ENCODE data around the gene COL8A2. TPM values are rescaled to one million over a fixed set of nuclear protein-coding genes. Genes with fewer than 3 reads are reported as not detected.

The COL8A2 gene
- total and polyA plus RNA-seq, 3 experiments from 2014 or later, result 0.07 to 0.18 TPM; not detected in 1

- H3K4me1 Mint-ChIP-seq, result peaks cover 0 to 14% (median 4%) of the 10 kb centered on the region in 3 donors
- Histone ChIP-seq H3K27ac (ENCODE audit: low read depth, low read length) (no peak overlapping the region), H3K27me3 (ENCODE audit: insufficient read depth, low read length, poor library complexity, severe bottlenecking) (no peaks in the 10 kb centered on the region), H3K36me3 (ENCODE audit: insufficient read depth, low read length) (peaks cover 41% of the 10 kb centered on the region), H3K4me3 (ENCODE audit: low read length) (no peak overlapping the region), H3K9me3 (ENCODE audit: low read length) (no peaks in the 10 kb centered on the region), H3K4me1 (ENCODE audit: insufficient read depth, low read length) (no peaks in the 10 kb centered on the region)
- no peaks in the 10 kb centered on the region for H3K27me3 Mint-ChIP-seq
- ChIA-PET POLR2A (no interaction called here), CTCF (interaction anchor here (0.7 to 9.0 kb wide), 5 partner anchors 35 to 91 kb away, joined by 3 to 76 read pairs (median 7); partner anchors contain the start of gene TRAPPC3)
- no peaks in the 10 kb centered on the region for H3K9me3 Mint-ChIP-seq
- H3K36me3 Mint-ChIP-seq, result peaks cover 0 to 47% (median 2%) of the 10 kb centered on the region in 3 donors
- no peak for DNase-seq
- H3K27ac Mint-ChIP-seq, result peak overlapping the region in 2 of 8 donors; percentile 71 to 85
- no peak overlapping the region for H3K4me3 Mint-ChIP-seq
Observed at GRCh38 chr1:36096500-36097432, 28.3 kb downstream of the COL8A2 start.

- Histone ChIP-seq H3K27ac (ENCODE audit: low read depth, low read length) (no peak overlapping the region), H3K9me3 (ENCODE audit: low read length) (no peaks in the 10 kb centered on the region)
- H3K27ac Mint-ChIP-seq, result peak overlapping the region in 2 of 8 donors; percentile 45 to 77
Observed at GRCh38 chr1:36095760-36096405, 29.1 kb downstream of the COL8A2 start.

DNA sequence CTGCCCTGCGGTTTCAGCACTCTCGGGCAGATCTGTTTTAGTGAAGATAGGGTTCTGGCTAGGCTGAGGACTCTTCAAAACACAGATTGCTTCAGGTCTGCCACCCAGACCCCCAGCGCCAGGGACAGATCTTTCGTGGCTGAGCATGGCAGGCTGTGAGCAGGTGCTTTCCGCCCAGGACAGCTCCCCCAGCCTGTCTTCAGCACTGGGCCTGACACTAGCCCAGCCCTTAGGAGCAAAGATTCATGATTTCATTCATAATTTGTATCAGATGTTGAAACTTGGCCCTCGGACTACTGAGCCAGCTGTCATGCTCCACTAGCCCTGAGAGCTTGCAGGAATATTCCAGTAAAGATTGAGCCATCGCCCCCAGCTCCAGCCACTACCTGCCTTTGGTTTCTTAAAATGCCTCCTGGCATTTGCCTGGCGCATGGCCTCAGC is 30.4 kb downstream of the COL8A2 start:
- DNase-seq, result no peak
- no peak overlapping the region for H3K27ac ChIP-seq (ENCODE audit: low read depth, low read length)
- no peaks in the 10 kb centered on the region for H3K27me3 ChIP-seq (ENCODE audit: insufficient read depth, low read length, poor library complexity, severe bottlenecking)
- POLR2A ChIA-PET, result no interaction called here
- Mint-ChIP-seq H3K36me3 (peaks cover 0 to 59% (median 2%) of the 10 kb centered on the region in 3 donors), H3K27me3 (no peaks in the 10 kb centered on the region), H3K4me1 (peaks cover 6 to 24% (median 9%) of the 10 kb centered on the region in 3 donors), H3K27ac (peak overlapping the region in 1 of 8 donors; percentile 76), H3K9me3 (no peaks in the 10 kb centered on the region), H3K4me3 (no peak overlapping the region)
- H3K4me3 ChIP-seq (ENCODE audit: low read length), result no peak overlapping the region
- peaks cover 7% of the 10 kb centered on the region for H3K4me1 ChIP-seq (ENCODE audit: insufficient read depth, low read length)
- peaks cover 50% of the 10 kb centered on the region for H3K36me3 ChIP-seq (ENCODE audit: insufficient read depth, low read length)
- CTCF ChIA-PET, result interaction anchor here (0.8 to 9.0 kb wide), 5 partner anchors 40 to 191 kb away, joined by 3 to 76 read pairs (median 6); partner anchors contain the start of genes THRAP3 and TRAPPC3
- no peaks in the 10 kb centered on the region for H3K9me3 ChIP-seq (ENCODE audit: low read length)

More at GRCh38 chr1:36095760-36096405, 29.1 kb downstream of the COL8A2 start:
- no peak for DNase-seq
- Histone ChIP-seq H3K27me3 (ENCODE audit: insufficient read depth, low read length, poor library complexity, severe bottlenecking) (no peaks in the 10 kb centered on the region), H3K36me3 (ENCODE audit: insufficient read depth, low read length) (peaks cover 50% of the 10 kb centered on the region), H3K4me1 (ENCODE audit: insufficient read depth, low read length) (no peaks in the 10 kb centered on the region), H3K4me3 (ENCODE audit: low read length) (no peak overlapping the region)
- Mint-ChIP-seq H3K9me3 (no peaks in the 10 kb centered on the region), H3K4me3 (no peak overlapping the region), H3K27me3 (no peaks in the 10 kb centered on the region), H3K36me3 (peaks cover 0 to 55% (median 2%) of the 10 kb centered on the region in 3 donors), H3K4me1 (peaks cover 0 to 23% (median 7%) of the 10 kb centered on the region in 3 donors)
- ChIA-PET CTCF (interaction anchor here (0.7 to 9.0 kb wide), 4 partner anchors 39 to 92 kb away, joined by 3 to 76 read pairs (median 11); partner anchors contain the start of gene TRAPPC3), POLR2A (interaction anchor here (0.7 kb wide), 1 partner anchor 84 kb away, joined by 3 read pairs; no protein-coding TSS in a partner anchor)

- no peaks in the 10 kb centered on the region for H3K9me3 ChIP-seq (ENCODE audit: low read length)
- H3K27me3 ChIP-seq (ENCODE audit: insufficient read depth, low read length, poor library complexity, severe bottlenecking), result no peaks in the 10 kb centered on the region
- POLR2A ChIA-PET, result no interaction called here
- Mint-ChIP-seq H3K27me3 (no peaks in the 10 kb centered on the region), H3K36me3 (peaks cover 0 to 65% (median 2%) of the 10 kb centered on the region in 3 donors), H3K4me1 (peaks cover 12 to 29% (median 14%) of the 10 kb centered on the region in 3 donors), H3K4me3 (peak overlapping the region in 1 of 7 donors; percentile 42), H3K9me3 (no peaks in the 10 kb centered on the region), H3K27ac (no peak overlapping the region)
- H3K4me1 ChIP-seq (ENCODE audit: insufficient read depth, low read length), result peaks cover 11% of the 10 kb centered on the region
- H3K4me3 ChIP-seq (ENCODE audit: low read length), result no peak overlapping the region
- peaks cover 50% of the 10 kb centered on the region for H3K36me3 ChIP-seq (ENCODE audit: insufficient read depth, low read length)
- no peak overlapping the region for H3K27ac ChIP-seq (ENCODE audit: low read depth, low read length)
- CTCF ChIA-PET, result interaction anchor here (1.3 to 2.1 kb wide), 3 partner anchors 41 to 192 kb away, joined by 3 to 6 read pairs (median 5); partner anchors contain the start of gene TRAPPC3
- no peak for DNase-seq
Observed at GRCh38 chr1:36093929-36094328, 31.1 kb downstream of the COL8A2 start.

DNA sequence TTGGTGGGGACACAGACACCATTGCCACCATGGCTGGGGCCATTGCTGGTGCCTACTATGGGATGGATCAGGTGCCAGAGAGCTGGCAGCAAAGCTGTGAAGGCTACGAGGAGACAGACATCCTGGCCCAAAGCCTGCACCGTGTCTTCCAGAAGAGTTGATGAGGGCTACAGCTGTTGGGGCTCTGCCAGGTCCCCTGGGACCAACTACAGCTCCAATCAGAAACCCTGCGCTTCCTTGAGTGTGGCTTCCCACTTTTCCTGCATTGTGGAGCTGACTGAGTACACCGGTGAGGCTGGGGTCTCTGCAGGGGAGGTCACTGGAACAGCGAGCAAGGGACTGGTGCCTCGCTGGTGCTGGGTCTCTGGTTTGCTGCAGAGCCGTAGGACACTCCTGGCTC is 31.8 kb downstream of the COL8A2 start:
- no peak for DNase-seq
- CTCF ChIA-PET, result interaction anchor here (1.4 kb wide), 1 partner anchor 42 kb away, joined by 5 read pairs; no protein-coding TSS in a partner anchor
- Histone ChIP-seq H3K4me3 (ENCODE audit: low read length) (no peak overlapping the region), H3K27me3 (ENCODE audit: insufficient read depth, low read length, poor library complexity, severe bottlenecking) (no peaks in the 10 kb centered on the region), H3K4me1 (ENCODE audit: insufficient read depth, low read length) (peaks cover 14% of the 10 kb centered on the region), H3K9me3 (ENCODE audit: low read length) (no peaks in the 10 kb centered on the region), H3K27ac (ENCODE audit: low read depth, low read length) (no peak overlapping the region), H3K36me3 (ENCODE audit: insufficient read depth, low read length) (peaks cover 50% of the 10 kb centered on the region)
- Mint-ChIP-seq H3K36me3 (peaks cover 0 to 66% (median 2%) of the 10 kb centered on the region in 3 donors), H3K9me3 (no peaks in the 10 kb centered on the region), H3K4me3 (peak overlapping the region in 1 of 7 donors; percentile 62), H3K27me3 (no peaks in the 10 kb centered on the region), H3K4me1 (peaks cover 14 to 35% (median 16%) of the 10 kb centered on the region in 3 donors), H3K27ac (peak overlapping the region in 1 of 8 donors; percentile 2)
- POLR2A ChIA-PET, result no interaction called here

DNA sequence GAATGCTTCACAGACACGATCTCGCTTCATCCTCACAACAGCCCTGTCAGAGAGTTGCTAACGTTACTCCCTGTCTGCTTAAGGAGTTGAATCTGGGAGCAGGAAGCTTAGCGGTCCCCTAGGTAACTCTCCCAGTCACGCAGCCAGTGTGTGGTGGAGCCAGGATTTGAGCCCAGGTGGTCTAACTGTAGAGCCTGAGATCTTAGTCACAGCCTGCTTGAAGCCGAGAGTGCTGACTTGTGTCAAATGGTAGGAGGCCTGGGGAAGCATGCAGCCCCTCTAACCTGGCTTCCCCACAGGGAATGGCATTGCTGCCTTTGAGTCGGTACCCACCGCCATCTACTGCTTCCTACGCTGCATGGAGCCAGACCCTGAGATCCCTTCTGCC is 32.2 kb downstream of the COL8A2 start:
- Mint-ChIP-seq H3K27ac (peak overlapping the region in 2 of 8 donors; percentile 54 to 61), H3K9me3 (no peaks in the 10 kb centered on the region), H3K4me3 (peak overlapping the region in 1 of 7 donors; percentile 62), H3K4me1 (peaks cover 14 to 37% (median 18%) of the 10 kb centered on the region in 3 donors), H3K36me3 (peaks cover 0 to 66% (median 2%) of the 10 kb centered on the region in 3 donors), H3K27me3 (no peaks in the 10 kb centered on the region)
- H3K4me3 ChIP-seq (ENCODE audit: low read length), result no peak overlapping the region
- peaks cover 50% of the 10 kb centered on the region for H3K36me3 ChIP-seq (ENCODE audit: insufficient read depth, low read length)
- H3K9me3 ChIP-seq (ENCODE audit: low read length), result no peaks in the 10 kb centered on the region
- H3K4me1 ChIP-seq (ENCODE audit: insufficient read depth, low read length), result peaks cover 19% of the 10 kb centered on the region
- no peak overlapping the region for H3K27ac ChIP-seq (ENCODE audit: low read depth, low read length)
- no peak for DNase-seq
- ChIA-PET POLR2A (no interaction called here), CTCF (interaction anchor here (1.4 kb wide), 1 partner anchor 42 kb away, joined by 5 read pairs; no protein-coding TSS in a partner anchor)
- no peaks in the 10 kb centered on the region for H3K27me3 ChIP-seq (ENCODE audit: insufficient read depth, low read length, poor library complexity, severe bottlenecking)

DNA sequence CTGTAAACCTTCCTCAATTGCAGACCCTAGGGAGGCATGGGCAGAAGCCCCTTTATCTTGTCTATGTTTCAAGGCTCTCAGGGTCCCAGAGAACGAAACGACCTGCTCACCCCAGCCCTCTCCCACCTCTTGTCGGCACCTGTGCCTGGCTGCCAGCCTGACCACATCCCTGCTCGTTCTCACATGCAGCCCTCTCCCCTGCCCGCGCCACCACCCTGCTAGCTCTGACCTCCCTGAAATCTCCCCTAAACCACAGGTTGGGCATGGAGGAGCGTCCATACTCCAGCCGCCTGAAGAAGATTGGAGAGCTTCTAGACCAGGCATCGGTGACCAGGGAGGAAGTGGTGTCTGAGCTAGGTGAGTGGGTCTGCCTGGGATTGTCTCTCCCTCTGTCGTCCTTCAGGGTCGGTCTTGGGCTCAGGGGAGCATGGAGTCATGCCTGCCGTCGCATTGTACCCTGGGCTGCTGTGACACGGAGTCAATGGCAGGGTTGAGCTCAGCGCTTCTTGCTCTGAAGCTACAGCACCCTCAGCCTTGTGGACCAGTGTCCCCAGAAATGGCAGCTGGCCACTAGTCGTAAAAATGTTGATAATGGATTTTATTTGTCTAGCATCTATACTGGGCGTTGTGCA is 32.7 kb downstream of the COL8A2 start:
- H3K9me3 Mint-ChIP-seq, result no peaks in the 10 kb centered on the region
- H3K9me3 ChIP-seq (ENCODE audit: low read length), result no peaks in the 10 kb centered on the region
- no peak for DNase-seq
- POLR2A ChIA-PET, result no interaction called here
- H3K4me3 ChIP-seq (ENCODE audit: low read length), result no peak overlapping the region
- H3K27me3 ChIP-seq (ENCODE audit: insufficient read depth, low read length, poor library complexity, severe bottlenecking), result no peaks in the 10 kb centered on the region
- no peak overlapping the region for H3K27ac ChIP-seq (ENCODE audit: low read depth, low read length)
- peak overlapping the region in 4 of 8 donors; percentile 50 to 95 (median 58) for H3K27ac Mint-ChIP-seq
- H3K4me1 Mint-ChIP-seq, result peaks cover 14 to 37% (median 18%) of the 10 kb centered on the region in 3 donors
- H3K4me1 ChIP-seq (ENCODE audit: insufficient read depth, low read length), result peaks cover 19% of the 10 kb centered on the region
- H3K27me3 Mint-ChIP-seq, result peaks cover 0 to under 1% of the 10 kb centered on the region in 2 donors
- CTCF ChIA-PET, result interaction anchor here (1.4 kb wide), 1 partner anchor 43 kb away, joined by 5 read pairs; no protein-coding TSS in a partner anchor
- H3K36me3 ChIP-seq (ENCODE audit: insufficient read depth, low read length), result peaks cover 50% of the 10 kb centered on the region
- H3K4me3 Mint-ChIP-seq, result peak overlapping the region in 1 of 7 donors; percentile 44
- peaks cover 0 to 66% (median 2%) of the 10 kb centered on the region in 3 donors for H3K36me3 Mint-ChIP-seq
